ENCODE data around the gene CLDN9.

The CLDN9 gene

DNA sequence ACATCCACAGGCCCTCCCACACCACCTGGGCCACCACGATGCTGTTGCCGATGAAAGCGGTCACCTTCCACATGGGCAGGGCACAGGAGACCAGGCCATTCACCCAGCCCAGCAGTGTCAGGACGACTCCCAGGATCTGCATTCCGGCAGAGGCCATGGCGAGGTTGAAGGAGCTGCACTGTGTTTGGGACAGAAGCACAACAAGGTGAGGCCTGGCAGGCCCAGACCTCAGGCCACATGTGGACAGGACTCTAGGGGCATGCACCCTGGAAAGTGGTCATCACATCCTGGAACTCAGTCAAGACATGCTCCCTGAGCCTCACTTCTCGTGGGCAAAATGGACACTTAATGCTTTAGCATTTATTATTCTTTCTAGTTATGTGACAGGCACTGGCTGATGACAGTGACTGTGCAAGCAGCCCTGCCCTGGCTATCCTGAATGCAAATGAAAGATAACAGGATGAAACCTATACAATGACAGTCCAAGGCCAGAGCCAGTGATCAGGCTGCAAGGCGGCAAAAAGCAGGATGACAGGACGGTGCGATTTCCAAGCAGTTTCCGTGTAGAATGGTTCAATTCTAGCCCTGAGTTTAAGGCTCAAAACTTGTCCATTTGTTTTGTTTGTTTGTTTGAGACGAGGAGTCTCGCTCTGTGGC is 3.3 kb downstream of the CLDN9 start:
- no peak for TF ChIP-seq POLR2AphosphoS5 (IDR thresholded peaks at IDR 0.05; ENCODE audit: low read depth, low read length)
- TF ChIP-seq, protein P1, sequence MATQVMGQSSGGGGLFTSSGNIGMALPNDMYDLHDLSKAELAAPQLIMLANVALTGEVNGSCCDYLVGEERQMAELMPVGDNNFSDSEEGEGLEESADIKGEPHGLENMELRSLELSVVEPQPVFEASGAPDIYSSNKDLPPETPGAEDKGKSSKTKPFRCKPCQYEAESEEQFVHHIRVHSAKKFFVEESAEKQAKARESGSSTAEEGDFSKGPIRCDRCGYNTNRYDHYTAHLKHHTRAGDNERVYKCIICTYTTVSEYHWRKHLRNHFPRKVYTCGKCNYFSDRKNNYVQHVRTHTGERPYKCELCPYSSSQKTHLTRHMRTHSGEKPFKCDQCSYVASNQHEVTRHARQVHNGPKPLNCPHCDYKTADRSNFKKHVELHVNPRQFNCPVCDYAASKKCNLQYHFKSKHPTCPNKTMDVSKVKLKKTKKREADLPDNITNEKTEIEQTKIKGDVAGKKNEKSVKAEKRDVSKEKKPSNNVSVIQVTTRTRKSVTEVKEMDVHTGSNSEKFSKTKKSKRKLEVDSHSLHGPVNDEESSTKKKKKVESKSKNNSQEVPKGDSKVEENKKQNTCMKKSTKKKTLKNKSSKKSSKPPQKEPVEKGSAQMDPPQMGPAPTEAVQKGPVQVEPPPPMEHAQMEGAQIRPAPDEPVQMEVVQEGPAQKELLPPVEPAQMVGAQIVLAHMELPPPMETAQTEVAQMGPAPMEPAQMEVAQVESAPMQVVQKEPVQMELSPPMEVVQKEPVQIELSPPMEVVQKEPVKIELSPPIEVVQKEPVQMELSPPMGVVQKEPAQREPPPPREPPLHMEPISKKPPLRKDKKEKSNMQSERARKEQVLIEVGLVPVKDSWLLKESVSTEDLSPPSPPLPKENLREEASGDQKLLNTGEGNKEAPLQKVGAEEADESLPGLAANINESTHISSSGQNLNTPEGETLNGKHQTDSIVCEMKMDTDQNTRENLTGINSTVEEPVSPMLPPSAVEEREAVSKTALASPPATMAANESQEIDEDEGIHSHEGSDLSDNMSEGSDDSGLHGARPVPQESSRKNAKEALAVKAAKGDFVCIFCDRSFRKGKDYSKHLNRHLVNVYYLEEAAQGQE (IDR thresholded peaks at IDR 0.05; ENCODE audit: insufficient read depth in 1 of 2, low read depth in 2 of 2, low read length in 2 of 2): no peak
- no peak for TF ChIP-seq SIN3A (IDR thresholded peaks at IDR 0.05; ENCODE audit: borderline replicate concordance, insufficient read depth, low read length)
- no peak for TF ChIP-seq FOXP2 (optimal IDR thresholded peaks at IDR 0.05; ENCODE audit: borderline replicate concordance, extremely low read depth, extremely low read length, insufficient read depth)

DNA sequence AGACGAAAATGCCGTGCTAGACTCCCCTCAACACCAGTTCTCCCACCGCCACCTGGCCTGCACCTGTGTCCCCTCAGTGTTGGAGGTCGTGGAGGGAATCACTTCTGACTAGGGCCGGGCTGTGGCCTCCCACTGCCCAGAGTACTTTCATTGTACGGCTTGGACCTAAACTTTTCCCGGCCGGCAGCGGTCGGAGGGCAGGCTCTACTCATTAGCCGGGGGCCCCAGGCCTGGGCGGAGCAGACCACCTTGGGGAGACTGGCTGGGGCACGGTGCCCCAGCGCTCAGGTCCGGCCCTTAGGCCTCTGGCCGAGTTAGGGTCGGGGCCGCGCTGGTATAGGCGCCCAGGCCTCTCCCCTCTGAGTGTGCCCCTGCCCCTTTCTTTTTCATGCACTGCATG is 4.6 kb downstream of the CLDN9 start:
- TF ChIP-seq SIN3A (IDR thresholded peaks at IDR 0.05; ENCODE audit: borderline replicate concordance, insufficient read depth, low read length): no peak

DNA sequence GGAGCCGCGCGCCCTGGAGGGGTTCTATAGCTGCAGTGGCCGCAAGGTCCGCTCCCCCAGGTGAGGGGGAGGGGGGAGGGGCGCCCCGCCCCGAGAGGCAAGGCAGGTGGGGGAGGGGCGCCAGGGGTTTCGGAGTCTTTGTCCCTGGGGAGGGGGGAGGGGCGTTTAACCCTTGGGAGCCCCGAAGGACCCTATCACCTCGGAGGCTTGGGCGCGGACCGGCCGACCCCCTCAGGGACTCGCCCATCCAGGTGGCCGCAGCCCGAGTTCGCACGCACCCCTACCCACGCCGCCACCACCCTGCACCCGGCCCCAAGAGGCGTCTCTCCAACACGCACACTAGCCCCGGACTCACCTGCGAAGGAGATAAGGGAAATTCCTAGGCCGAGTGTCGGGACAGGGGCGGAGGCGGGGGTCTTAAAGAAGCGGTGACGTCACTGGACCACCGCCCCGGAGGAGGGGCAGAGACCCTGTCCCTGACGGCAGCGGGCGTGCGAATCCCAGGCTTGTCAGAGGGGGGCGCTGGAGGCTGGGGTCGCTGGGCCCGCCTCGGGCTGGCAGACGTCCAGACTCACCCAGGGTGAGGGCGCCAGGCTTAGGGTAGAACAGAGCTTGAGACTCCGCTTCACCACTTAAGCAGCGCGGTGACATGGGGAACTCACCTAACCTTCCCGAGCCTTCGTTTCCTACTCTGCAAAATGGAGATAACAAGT is 5.2 kb downstream of the CLDN9 start, which contains the start of gene CLDN6:
TSS of gene CLDN6 (minus strand) at position 390 of the 713 bp plus-strand sequence. CDS start 2,162 bp downstream, outside the sequence.
- TF ChIP-seq SIN3A (IDR thresholded peaks at IDR 0.05; ENCODE audit: borderline replicate concordance, insufficient read depth, low read length) (no peak), FOXP2 (optimal IDR thresholded peaks at IDR 0.05; ENCODE audit: borderline replicate concordance, extremely low read depth, extremely low read length, insufficient read depth) (no peak), POLR2AphosphoS5 (IDR thresholded peaks at IDR 0.05; ENCODE audit: low read depth, low read length) (no peak), TAF1 (IDR thresholded peaks at IDR 0.05; ENCODE audit: borderline replicate concordance, insufficient read depth, low read length) (no peak)
- TF ChIP-seq, protein P1 (IDR thresholded peaks at IDR 0.05; ENCODE audit: insufficient read depth in 1 of 2, low read depth in 2 of 2, low read length in 2 of 2): no peak

DNA sequence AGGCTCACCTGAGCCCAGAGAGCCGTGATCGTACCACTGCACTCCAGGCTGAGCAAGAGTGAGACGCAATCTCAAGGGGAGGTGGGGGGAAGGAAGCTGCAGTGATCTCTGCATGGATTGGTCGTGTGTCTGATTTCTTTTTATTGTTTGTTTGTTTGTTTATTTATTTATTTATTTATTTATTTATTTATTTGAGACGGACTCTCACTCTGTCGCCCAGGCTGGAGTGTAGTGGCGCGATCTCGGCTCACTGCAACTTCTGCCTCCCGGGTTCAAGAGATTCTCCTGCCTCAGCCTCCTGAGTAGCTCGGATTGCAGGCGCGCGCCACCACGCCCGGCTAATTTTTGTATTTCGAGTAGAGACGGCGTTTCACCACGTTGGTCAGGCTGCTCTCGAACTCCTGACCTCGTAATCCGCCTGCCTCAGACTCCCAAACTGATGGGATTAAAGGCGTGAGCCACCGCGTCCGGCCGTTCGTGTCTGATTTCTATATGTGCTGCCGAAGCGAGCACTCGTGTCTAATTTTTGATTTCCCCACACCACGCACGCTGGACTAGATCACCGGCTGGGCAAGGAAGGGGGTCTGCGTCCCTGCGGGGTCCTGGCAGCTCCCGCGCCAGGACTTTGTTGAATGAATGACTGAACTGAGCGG is 7.0 kb downstream of the CLDN9 start:
- no peak for TF ChIP-seq SIN3A (IDR thresholded peaks at IDR 0.05; ENCODE audit: borderline replicate concordance, insufficient read depth, low read length)
- TF ChIP-seq POLR2AphosphoS5 (IDR thresholded peaks at IDR 0.05; ENCODE audit: low read depth, low read length): no peak; the same call in 1 of the 2 replicates
- TF ChIP-seq, protein P1 (IDR thresholded peaks at IDR 0.05; ENCODE audit: insufficient read depth in 1 of 2, low read depth in 2 of 2, low read length in 2 of 2): no peak

DNA sequence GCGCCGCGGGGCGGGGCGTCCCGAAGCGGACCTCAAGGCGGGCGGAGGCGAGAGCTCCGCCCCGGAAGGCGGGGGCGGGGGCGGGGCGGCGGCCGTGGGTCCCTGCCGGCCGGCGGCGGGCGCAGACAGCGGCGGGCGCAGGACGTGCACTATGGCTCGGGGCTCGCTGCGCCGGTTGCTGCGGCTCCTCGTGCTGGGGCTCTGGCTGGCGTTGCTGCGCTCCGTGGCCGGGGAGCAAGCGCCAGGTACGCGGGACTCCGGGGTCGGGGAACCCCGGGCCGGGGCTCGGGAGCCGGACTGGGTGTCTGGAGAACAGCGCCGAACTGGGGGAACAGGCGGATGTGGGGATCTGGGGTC is 7.5 kb downstream of the CLDN9 start, which contains the start of gene TNFRSF12A:
TSS of gene TNFRSF12A (plus strand) at position 122 of the 357 bp plus-strand sequence. CDS start at position 152, 30 bp downstream.
- TF ChIP-seq TAF1 (IDR thresholded peaks at IDR 0.05; ENCODE audit: borderline replicate concordance, insufficient read depth, low read length): peak; percentile 59; the same call in 1 of the 2 replicates
- TF ChIP-seq FOXP2 (optimal IDR thresholded peaks at IDR 0.05; ENCODE audit: borderline replicate concordance, extremely low read depth, extremely low read length, insufficient read depth): no peak
- peak; percentile 81 for TF ChIP-seq POLR2AphosphoS5 (IDR thresholded peaks at IDR 0.05; ENCODE audit: low read depth, low read length)

Data from PFSK-1 (cell line).